Measurements from ENCODE around the gene KRTAP25-1.

The KRTAP25-1 gene

DNA sequence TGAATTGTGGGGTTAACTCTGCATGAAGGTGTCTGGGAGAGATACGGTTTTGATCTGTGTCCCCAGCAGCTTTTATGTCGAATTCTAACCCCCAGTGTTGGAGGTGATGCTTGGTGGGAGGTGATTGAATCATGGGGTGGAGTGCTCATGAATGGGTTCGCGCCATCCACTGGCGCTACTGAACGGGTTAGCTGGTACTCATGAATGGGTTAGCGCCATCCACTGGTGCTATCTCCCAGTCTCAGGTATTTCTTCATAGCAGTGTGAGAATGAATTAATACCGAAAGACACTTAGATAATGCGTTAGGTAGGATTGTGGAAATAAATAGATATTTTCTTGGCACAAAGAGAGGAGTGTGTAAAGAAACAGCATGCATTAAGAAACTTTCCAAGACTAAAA, 40.5 kb downstream of the KRTAP25-1 start:
- DNase-seq = no peak
- H3K4me3 ChIP-seq (ENCODE audit: low read depth, low read length) = no peak overlapping the region
- TF ChIP-seq, protein P1, sequence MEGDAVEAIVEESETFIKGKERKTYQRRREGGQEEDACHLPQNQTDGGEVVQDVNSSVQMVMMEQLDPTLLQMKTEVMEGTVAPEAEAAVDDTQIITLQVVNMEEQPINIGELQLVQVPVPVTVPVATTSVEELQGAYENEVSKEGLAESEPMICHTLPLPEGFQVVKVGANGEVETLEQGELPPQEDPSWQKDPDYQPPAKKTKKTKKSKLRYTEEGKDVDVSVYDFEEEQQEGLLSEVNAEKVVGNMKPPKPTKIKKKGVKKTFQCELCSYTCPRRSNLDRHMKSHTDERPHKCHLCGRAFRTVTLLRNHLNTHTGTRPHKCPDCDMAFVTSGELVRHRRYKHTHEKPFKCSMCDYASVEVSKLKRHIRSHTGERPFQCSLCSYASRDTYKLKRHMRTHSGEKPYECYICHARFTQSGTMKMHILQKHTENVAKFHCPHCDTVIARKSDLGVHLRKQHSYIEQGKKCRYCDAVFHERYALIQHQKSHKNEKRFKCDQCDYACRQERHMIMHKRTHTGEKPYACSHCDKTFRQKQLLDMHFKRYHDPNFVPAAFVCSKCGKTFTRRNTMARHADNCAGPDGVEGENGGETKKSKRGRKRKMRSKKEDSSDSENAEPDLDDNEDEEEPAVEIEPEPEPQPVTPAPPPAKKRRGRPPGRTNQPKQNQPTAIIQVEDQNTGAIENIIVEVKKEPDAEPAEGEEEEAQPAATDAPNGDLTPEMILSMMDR (IDR thresholded peaks at IDR 0.05; ENCODE audit: low read depth, low read length) = no peak

DNA sequence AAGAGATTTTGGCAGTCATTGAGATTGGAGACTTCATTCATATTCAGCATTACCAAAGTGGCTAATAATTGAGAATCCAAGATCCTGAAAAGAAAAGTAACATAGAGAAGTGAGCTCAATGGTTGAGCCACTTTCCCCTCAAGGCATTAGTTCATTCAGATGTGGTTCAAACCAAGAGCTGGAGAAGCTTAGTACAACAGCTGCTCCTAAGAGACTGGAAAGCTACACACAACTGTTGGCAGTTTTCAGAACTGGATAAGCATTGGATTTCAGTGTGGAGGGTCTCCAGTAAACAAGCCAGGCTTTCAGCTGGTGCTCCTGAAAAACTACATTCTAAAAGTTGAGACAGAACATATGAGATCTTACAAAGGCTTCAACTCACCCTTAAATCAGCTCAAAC, 44.3 kb downstream of the KRTAP25-1 start:
- no peaks in the 10 kb centered on the region for H3K9me3 ChIP-seq (ENCODE audit: severe bottlenecking)
- no peak overlapping the region for H3K4me3 ChIP-seq (ENCODE audit: low read depth, low read length)
- H3K27me3 ChIP-seq (ENCODE audit: insufficient read depth, low read depth, severe bottlenecking) = no peaks in the 10 kb centered on the region
- H3K36me3 ChIP-seq = no peaks in the 10 kb centered on the region
- H3K27ac ChIP-seq = no peak overlapping the region
- no peak for DNase-seq
- TF ChIP-seq, protein P1 (IDR thresholded peaks at IDR 0.05; ENCODE audit: low read depth, low read length) = no peak

More for the DNA sequence above, 40.5 kb downstream of the KRTAP25-1 start:
- no peaks in the 10 kb centered on the region for H3K27me3 ChIP-seq (ENCODE audit: insufficient read depth, low read depth, severe bottlenecking)
- H3K9me3 ChIP-seq (ENCODE audit: severe bottlenecking) = no peaks in the 10 kb centered on the region
- H3K27ac ChIP-seq = no peak overlapping the region
- H3K36me3 ChIP-seq = no peaks in the 10 kb centered on the region

DNA sequence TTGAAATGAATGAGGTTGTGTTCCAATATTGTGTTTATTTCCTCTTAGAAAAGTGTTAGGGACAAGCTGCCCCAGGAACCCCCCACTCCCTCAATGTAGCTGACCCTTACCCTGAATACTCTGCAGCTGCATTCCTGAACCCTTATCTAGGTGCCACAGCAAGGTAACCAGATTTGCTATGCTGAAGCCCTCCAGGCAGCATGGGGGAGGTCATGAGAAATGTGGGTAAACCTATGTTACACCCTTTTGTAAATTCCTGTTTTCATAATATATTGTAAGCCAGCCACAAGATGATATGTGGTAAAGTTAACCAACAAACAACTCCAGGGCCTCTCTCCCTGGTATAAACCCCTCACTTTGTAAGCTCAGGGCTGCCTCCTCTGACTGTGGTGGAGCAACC, 45.6 kb downstream of the KRTAP25-1 start:
- H3K27me3 ChIP-seq (ENCODE audit: insufficient read depth, low read depth, severe bottlenecking) = no peaks in the 10 kb centered on the region
- H3K36me3 ChIP-seq = no peaks in the 10 kb centered on the region
- no peak overlapping the region for H3K4me3 ChIP-seq (ENCODE audit: low read depth, low read length)
- no peak overlapping the region for H3K27ac ChIP-seq
- TF ChIP-seq, protein P1 (IDR thresholded peaks at IDR 0.05; ENCODE audit: low read depth, low read length) = no peak
- no peaks in the 10 kb centered on the region for H3K9me3 ChIP-seq (ENCODE audit: severe bottlenecking)
- DNase-seq = no peak

DNA sequence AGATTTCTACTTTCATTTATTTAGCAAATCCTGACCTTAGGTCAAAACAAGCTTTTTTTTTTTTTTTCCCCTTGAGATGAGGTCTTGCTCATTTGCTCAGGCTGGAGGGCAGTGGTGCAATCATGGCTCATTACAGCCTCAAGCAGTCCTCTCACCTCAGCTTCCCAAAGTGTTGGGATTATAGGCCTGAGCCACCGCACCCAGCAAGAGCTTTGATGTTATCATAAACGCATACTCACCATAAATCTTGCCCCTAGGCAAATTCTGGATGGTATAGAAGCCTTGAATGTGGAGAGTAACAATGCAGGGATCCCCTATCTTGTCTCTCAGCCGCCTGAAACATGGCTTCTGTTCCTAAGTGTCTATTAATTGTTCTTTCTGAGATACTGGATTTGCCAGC, 48.7 kb downstream of the KRTAP25-1 start:
- H3K9me3 ChIP-seq (ENCODE audit: severe bottlenecking) = no peaks in the 10 kb centered on the region
- no peak for DNase-seq
- TF ChIP-seq, protein P1 (IDR thresholded peaks at IDR 0.05; ENCODE audit: low read depth, low read length) = no peak
- H3K36me3 ChIP-seq = no peaks in the 10 kb centered on the region
- no peaks in the 10 kb centered on the region for H3K27me3 ChIP-seq (ENCODE audit: insufficient read depth, low read depth, severe bottlenecking)
- no peak overlapping the region for H3K27ac ChIP-seq
- no peak overlapping the region for H3K4me3 ChIP-seq (ENCODE audit: low read depth, low read length)
